MM.1S (cell line): ENCODE results near the gene C8B.

ENCODE experiments used
- DNase-seq: peaks from one replicate; pipeline ENCODE4 v3.0.0-alpha.2; 2015
- H2AFZ ChIP-seq: fragments of 300-600 bp; sonication (generic); 2 replicates; pipeline ENCODE4 v1.6.0; 2016; ENCODE audit warnings: antibody characterized with exemption, low read length
- H3F3A ChIP-seq: fragments of 300-600 bp; sonication (generic); 2 replicates; pipeline ENCODE4 v1.6.1; 2016; ENCODE audit warnings: mild to moderate bottlenecking, antibody characterized with exemption, low read length, moderate library complexity, mixed read lengths; ENCODE audit not compliant: insufficient read depth
- H3K27ac ChIP-seq: fragments of 300-600 bp; sonication (generic); 2 replicates; pipeline ENCODE4 v1.5.1; 2016; ENCODE audit warnings: mild to moderate bottlenecking, low read length
- H3K27me3 ChIP-seq: fragments of 300-600 bp; sonication (generic); replicated peaks from 2 replicates; pipeline ENCODE4 v1.6.0; 2016; ENCODE audit warnings: low read length; ENCODE audit not compliant: insufficient read depth
- H3K36me3 ChIP-seq: fragments of 300-600 bp; sonication (generic); replicated peaks from 2 replicates; pipeline ENCODE4 v1.6.1; 2016; ENCODE audit warnings: mild to moderate bottlenecking, low read length, mixed read lengths; ENCODE audit not compliant: insufficient read depth
- H3K4me1 ChIP-seq: fragments of 300-600 bp; sonication (generic); 2 replicates; pipeline ENCODE4 v1.6.1; 2016; ENCODE audit warnings: low read length, mixed read lengths
- H3K4me2 ChIP-seq: fragments of 300-600 bp; sonication (generic); 2 replicates; pipeline ENCODE4 v1.6.0; 2016; ENCODE audit warnings: low read depth, low read length
- H3K4me3 ChIP-seq: fragments of 300-600 bp; sonication (generic); 2 replicates; pipeline ENCODE4 v1.5.1; 2016; ENCODE audit warnings: low read length, mixed read lengths
- H3K79me2 ChIP-seq: fragments of 300-600 bp; sonication (generic); 2 replicates; pipeline ENCODE4 v1.6.1; 2016; ENCODE audit warnings: mixed run types, low read length, mixed read lengths
- H3K9ac ChIP-seq: fragments of 300-600 bp; sonication (generic); 2 replicates; pipeline ENCODE4 v1.6.1; 2016; ENCODE audit warnings: low read length, mixed read lengths
- H3K9me2 ChIP-seq: fragments of 300-600 bp; sonication (generic); replicated peaks from 2 replicates; pipeline ENCODE4 v1.6.1; 2016; ENCODE audit warnings: mild to moderate bottlenecking, low read length, mixed read lengths; ENCODE audit not compliant: insufficient read depth
- H3K9me3 ChIP-seq: fragments of 300-600 bp; sonication (generic); replicated peaks from 2 replicates; pipeline ENCODE4 v1.6.1; 2016; ENCODE audit warnings: mild to moderate bottlenecking, low read length, mixed read lengths; ENCODE audit not compliant: insufficient read depth
- H4K20me1 ChIP-seq: fragments of 300-600 bp; sonication (generic); 2 replicates; pipeline ENCODE4 v1.6.1; 2016; ENCODE audit warnings: mild to moderate bottlenecking, low read length, moderate library complexity, mixed read lengths; ENCODE audit not compliant: insufficient read depth
- EZH2 ChIP-seq: fragments of 300-600 bp; sonication (generic); optimal IDR thresholded peaks from 2 replicates; pipeline ENCODE3; 2017; ENCODE audit warnings: low read depth, mild to moderate bottlenecking, antibody characterized with exemption, low read length, mixed read lengths
- EZH2phosphoT487 ChIP-seq: fragments of 300-600 bp; sonication (generic); IDR thresholded peaks from 2 replicates; pipeline ENCODE4 v1.6.1; 2018; ENCODE audit warnings: antibody characterized with exemption, low read length
- TF ChIP-seq, protein P1 (sequence below): fragments of 300-600 bp; sonication (generic); IDR thresholded peaks from 2 replicates; pipeline ENCODE4 v1.5.1; 2016; ENCODE audit warnings: antibody characterized with exemption, low read length, mixed read lengths

The C8B gene

DNA sequence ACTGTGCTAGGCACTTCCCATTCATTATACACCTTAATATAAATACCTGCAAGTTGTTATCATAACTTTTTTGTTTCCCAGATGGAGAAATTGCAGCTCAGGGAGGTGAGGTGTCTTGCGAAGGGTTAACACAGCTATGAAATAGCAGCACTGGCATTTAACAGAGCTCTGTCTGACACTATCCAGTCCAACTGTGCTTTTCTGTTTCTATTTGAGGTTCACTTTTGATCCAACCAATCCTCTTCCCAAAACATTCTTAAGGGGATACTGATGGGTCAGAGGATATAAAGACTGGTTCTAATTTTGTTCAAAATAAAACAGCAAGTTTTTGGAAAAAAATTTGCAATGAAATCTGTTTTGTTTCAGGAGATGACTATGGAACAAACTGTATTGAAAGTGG lies 46.5 kb upstream of the C8B start:
- no peak overlapping the region for H3K9ac ChIP-seq
- no peaks in the 10 kb centered on the region for H3K4me1 ChIP-seq
- no peak for DNase-seq
- TF ChIP-seq EZH2phosphoT487, result no peak
- no peak overlapping the region for H3K4me2 ChIP-seq
- no peak overlapping the region for H2AFZ ChIP-seq
- H3K79me2 ChIP-seq, result no peaks in the 10 kb centered on the region
- H3K9me3 ChIP-seq, result no peaks in the 10 kb centered on the region
- no peak overlapping the region for H3K4me3 ChIP-seq
- no peaks in the 10 kb centered on the region for H4K20me1 ChIP-seq
- H3K27ac ChIP-seq, result no peak overlapping the region
- no peaks in the 10 kb centered on the region for H3F3A ChIP-seq
- H3K36me3 ChIP-seq, result no peaks in the 10 kb centered on the region
- no peaks in the 10 kb centered on the region for H3K9me2 ChIP-seq
- no peaks in the 10 kb centered on the region for H3K27me3 ChIP-seq

GRCh38 chr1:57010511-57010910 lies 44.7 kb upstream of the C8B start:
- Histone ChIP-seq H3K79me2 (no peaks in the 10 kb centered on the region), H3K4me2 (no peak overlapping the region), H3K9me2 (no peaks in the 10 kb centered on the region), H3K9me3 (no peaks in the 10 kb centered on the region), H3F3A (no peaks in the 10 kb centered on the region), H3K27ac (no peak overlapping the region), H4K20me1 (no peaks in the 10 kb centered on the region), H3K36me3 (no peaks in the 10 kb centered on the region), H3K4me3 (no peak overlapping the region), H3K9ac (no peak overlapping the region), H3K4me1 (no peaks in the 10 kb centered on the region), H2AFZ (no peak overlapping the region), H3K27me3 (no peaks in the 10 kb centered on the region)
- no peak for DNase-seq
- TF ChIP-seq, protein P1, sequence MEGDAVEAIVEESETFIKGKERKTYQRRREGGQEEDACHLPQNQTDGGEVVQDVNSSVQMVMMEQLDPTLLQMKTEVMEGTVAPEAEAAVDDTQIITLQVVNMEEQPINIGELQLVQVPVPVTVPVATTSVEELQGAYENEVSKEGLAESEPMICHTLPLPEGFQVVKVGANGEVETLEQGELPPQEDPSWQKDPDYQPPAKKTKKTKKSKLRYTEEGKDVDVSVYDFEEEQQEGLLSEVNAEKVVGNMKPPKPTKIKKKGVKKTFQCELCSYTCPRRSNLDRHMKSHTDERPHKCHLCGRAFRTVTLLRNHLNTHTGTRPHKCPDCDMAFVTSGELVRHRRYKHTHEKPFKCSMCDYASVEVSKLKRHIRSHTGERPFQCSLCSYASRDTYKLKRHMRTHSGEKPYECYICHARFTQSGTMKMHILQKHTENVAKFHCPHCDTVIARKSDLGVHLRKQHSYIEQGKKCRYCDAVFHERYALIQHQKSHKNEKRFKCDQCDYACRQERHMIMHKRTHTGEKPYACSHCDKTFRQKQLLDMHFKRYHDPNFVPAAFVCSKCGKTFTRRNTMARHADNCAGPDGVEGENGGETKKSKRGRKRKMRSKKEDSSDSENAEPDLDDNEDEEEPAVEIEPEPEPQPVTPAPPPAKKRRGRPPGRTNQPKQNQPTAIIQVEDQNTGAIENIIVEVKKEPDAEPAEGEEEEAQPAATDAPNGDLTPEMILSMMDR, result no peak
- no peak for TF ChIP-seq EZH2
- no peak for TF ChIP-seq EZH2phosphoT487

- Histone ChIP-seq H3K9me2 (no peaks in the 10 kb centered on the region), H3K27ac (no peak overlapping the region), H3K9me3 (no peaks in the 10 kb centered on the region), H4K20me1 (no peaks in the 10 kb centered on the region), H2AFZ (no peak overlapping the region), H3K4me2 (no peak overlapping the region), H3K9ac (no peak overlapping the region), H3K27me3 (no peaks in the 10 kb centered on the region), H3K79me2 (no peaks in the 10 kb centered on the region), H3K4me3 (no peak overlapping the region), H3F3A (no peaks in the 10 kb centered on the region), H3K36me3 (no peaks in the 10 kb centered on the region), H3K4me1 (no peaks in the 10 kb centered on the region)
- no peak for DNase-seq
- TF ChIP-seq EZH2phosphoT487 (no peak), EZH2 (no peak)
- TF ChIP-seq, protein P1, result no peak
These were observed 42.1 kb upstream of the C8B start for GRCh38 chr1:57007948-57008347.

DNA sequence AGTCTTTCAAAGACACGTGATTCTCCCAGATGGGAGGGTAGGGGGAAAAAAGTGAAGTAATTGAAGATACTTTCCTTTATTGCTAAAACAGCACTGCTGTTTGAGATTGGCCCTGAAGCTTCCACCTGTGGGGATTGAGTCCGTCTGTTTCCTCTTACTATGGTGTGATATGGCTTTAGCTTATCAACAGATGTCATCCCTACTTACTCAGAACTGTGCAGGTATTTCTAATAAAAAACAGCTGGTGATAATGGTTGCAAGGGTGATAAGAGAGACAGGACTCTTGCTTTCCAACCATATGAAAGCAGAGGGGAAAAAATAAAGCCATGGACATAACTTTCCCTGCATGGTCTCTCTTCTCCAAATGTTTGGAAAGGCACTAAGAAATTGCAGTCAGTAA lies 41.7 kb upstream of the C8B start:
- Histone ChIP-seq H3F3A (no peaks in the 10 kb centered on the region), H3K27ac (no peak overlapping the region), H3K4me1 (no peaks in the 10 kb centered on the region), H3K4me3 (no peak overlapping the region), H3K4me2 (no peak overlapping the region), H3K9ac (no peak overlapping the region), H3K9me3 (no peaks in the 10 kb centered on the region), H3K27me3 (no peaks in the 10 kb centered on the region), H3K9me2 (no peaks in the 10 kb centered on the region), H2AFZ (no peak overlapping the region), H4K20me1 (no peaks in the 10 kb centered on the region), H3K36me3 (no peaks in the 10 kb centered on the region), H3K79me2 (no peaks in the 10 kb centered on the region)
- DNase-seq, result no peak
- TF ChIP-seq EZH2phosphoT487 (no peak), EZH2 (no peak)
- TF ChIP-seq, protein P1, result no peak
